WTC11 (cell line): ENCODE measurements around the gene FAM151A.

Source experiments
- CTCF ChIP-seq: fragments of 200-600 bp; IDR thresholded peaks from 2 replicates; pipeline ENCODE4 v1.8.0; 2022; ENCODE audit warnings: antibody characterized with exemption
- E2F4 ChIP-seq: sonication (generic); formaldehyde crosslinking; IDR thresholded peaks from 2 replicates; pipeline ENCODE4 v1.8.1; 2022; ENCODE audit warnings: low read depth, mild to moderate bottlenecking, moderate library complexity, missing genetic modification reagents, borderline replicate concordance
- GABPB1 ChIP-seq: sonication (generic); formaldehyde crosslinking; IDR thresholded peaks from 2 replicates; pipeline ENCODE4 v1.8.1; 2023; ENCODE audit warnings: mild to moderate bottlenecking, missing genetic modification reagents
- HMGXB4 ChIP-seq: sonication (generic); formaldehyde crosslinking; IDR thresholded peaks from 2 replicates; pipeline ENCODE4 v1.8.1; 2023; ENCODE audit warnings: mild to moderate bottlenecking, moderate library complexity, missing genetic modification reagents
- JUN ChIP-seq: sonication (generic); formaldehyde crosslinking; IDR thresholded peaks from 2 replicates; pipeline ENCODE4 v1.8.0; 2023; ENCODE audit warnings: mild to moderate bottlenecking, missing genetic modification reagents
- MAX ChIP-seq: sonication (generic); formaldehyde crosslinking; IDR thresholded peaks from 2 replicates; pipeline ENCODE4 v1.8.0; 2022; ENCODE audit warnings: mild to moderate bottlenecking, missing genetic modification reagents
- TEAD1 ChIP-seq: sonication (generic); formaldehyde crosslinking; IDR thresholded peaks from 2 replicates; pipeline ENCODE4 v1.8.0; 2022; ENCODE audit warnings: mild to moderate bottlenecking, missing genetic modification reagents
- USF1 ChIP-seq: sonication (generic); formaldehyde crosslinking; IDR thresholded peaks from 2 replicates; pipeline ENCODE4 v1.8.0; 2022; ENCODE audit warnings: mild to moderate bottlenecking, missing genetic modification reagents
- ZNF263 ChIP-seq: sonication (generic); formaldehyde crosslinking; IDR thresholded peaks from 2 replicates; pipeline ENCODE4 v1.8.1; 2022; ENCODE audit warnings: low read depth, mild to moderate bottlenecking, moderate library complexity, missing genetic modification reagents

- TF ChIP-seq CTCF (no peak), GABPB1 (CRISPR knock-in tag) (no peak), E2F4 (CRISPR knock-in tag) (no peak), ZNF263 (CRISPR knock-in tag) (no peak), TEAD1 (no peak), HMGXB4 (CRISPR knock-in tag) (no peak), MAX (CRISPR knock-in tag) (no peak), JUN (no peak), USF1 (CRISPR knock-in tag) (no peak)
Measured at GRCh38 chr1:54559771-54560231, 63.5 kb downstream of the FAM151A start.
